Heart left ventricle (tissue), 16 donors: ENCODE measurements around the gene OLAH. TPM values are rescaled to one million over a fixed set of nuclear protein-coding genes. Genes with fewer than 3 reads are reported as not detected.

ENCODE experiments used
- ATAC-seq, 4 donors: fragments of 200-7000 bp; cut with Tn5 transposase; one replicate each; pipeline ENCODE4 v1.9.1; 2020 to 2022; ENCODE audit warnings: moderate library complexity in 4 of 4, mild to moderate bottlenecking in 3 of 4, moderate number of reproducible peaks in 1 of 4
- DNase-seq, 5 donors: peaks; one replicate each; pipeline ENCODE4 v3.0.0-alpha.2; 2020
- H3K27ac ChIP-seq, 12 donors: fragments of 200-600 bp; sonication (generic) in 4 of 12; one replicate each; pipeline versions ENCODE4 v1.5.0 to v1.8.0; 2016 to 2022; ENCODE audit warnings: mild to moderate bottlenecking in 2 of 12
- H3K27me3 ChIP-seq, 9 donors: fragments of 200-600 bp; sonication (generic) in 2 of 9; one replicate each; pipeline versions ENCODE4 v1.5.1 to v1.8.0; 2016 to 2022; ENCODE audit warnings: mild to moderate bottlenecking in 3 of 9
- H3K36me3 ChIP-seq, 9 donors: fragments of 200-600 bp; sonication (generic) in 2 of 9; one replicate each; pipeline versions ENCODE4 v1.5.0 to v1.8.0; 2018 to 2022; ENCODE audit warnings: mild to moderate bottlenecking in 2 of 9
- H3K4me1 ChIP-seq, 12 donors: fragments of 200-600 bp; sonication (generic) in 4 of 12; one replicate each; pipeline versions ENCODE4 v1.5.0 to v1.8.0; 2016 to 2022; ENCODE audit warnings: mild to moderate bottlenecking in 3 of 12
- H3K4me3 ChIP-seq, 12 donors: fragments of 200-600 bp; sonication (generic) in 4 of 12; one replicate each; pipeline versions ENCODE4 v1.5.0 to v1.8.0; 2017 to 2022; ENCODE audit warnings: mild to moderate bottlenecking in 9 of 12, moderate library complexity in 4 of 12
- H3K9me3 ChIP-seq, 12 donors: fragments of 200-600 bp; sonication (generic) in 4 of 12; one replicate each; pipeline versions ENCODE4 v1.5.0 to v1.8.0; 2016 to 2022; ENCODE audit warnings: mild to moderate bottlenecking in 1 of 12
- POLR2A ChIP-seq, 2 donors: fragments of 450-650 bp; IDR thresholded peaks; one replicate each; pipeline ENCODE4 v1.6.1; 2017; ENCODE audit warnings: antibody characterized with exemption in 2 of 2, mild to moderate bottlenecking in 2 of 2, moderate library complexity in 2 of 2
- WGBS, 4 donors: extraction: QIAGEN DNeasy Blood & Tissue Kit in 2 of 4; methylation state at CpG; one replicate each; pipeline versions ENCODE4 v1.1.5 to v1.1.7; 2013 to 2018; 5-methylcytosine and 5-hydroxymethylcytosine counted together
- intact Hi-C, 10 donors: fragments of 100-400 bp; cut with DNase I; formaldehyde crosslinking; loops; one replicate each; pipeline versions ENCODE4 v1.11.1 to v1.14.2; 2022
- polyA plus RNA-seq, 2 donors: library from polyadenylated mRNA; stranded (reverse); fragments of 200-250 nt; gene quantifications; one replicate each; pipeline ENCODE4 v1.2.3, GENCODE V29; 2013
- total RNA-seq, 9 donors: library from RNA; depleted of rRNA in 2 of 9; stranded (reverse); fragments of >200 nt in 2 of 9; fragmentation: NEBNext Ultra II Directional in 3 of 9; extraction: Animal tissue kit (Norgen Biotek cat#: 25700) in 3 of 9; gene quantifications; one replicate each; pipeline versions ENCODE4 v1.1.0 to v1.2.4, GENCODE V29; 2016 to 2023
- TF ChIP-seq, protein P1 (sequence below), 12 donors: fragments of 200-600 bp; sonication (generic) in 4 of 12; IDR thresholded peaks; one replicate each; pipeline versions ENCODE4 v1.5.0 to v1.8.0; 2018 to 2022; ENCODE audit warnings: antibody characterized with exemption in 12 of 12, mild to moderate bottlenecking in 5 of 12
- donor health status: ischemic (EF 13 %, LVEDD 7.1; RV severe dilation, severe dysfunction).
- donor health status: healthy with polysubstance abuse.
- donor health status: DM: no; HTN: yes; CAD: no.
- donor health status: DM: no; HTN: no; CAD: no.
- donor health status: ischemic (EF 25% LVEDD 6.9; RV normal size, moderate dysfunction).
- donor health status: ischemic (EF 25% LVEDD 5.7; RV mildly dilated, moderate dysfunction).
- donor health status: healthy.
- donor health status: DM: yes; HTN: yes; CAD: no.
- donor health status: ischemic (EF 35%, LVEDD 5.7; RV mildly dilated, moderate dysfunction).
- donor health status: nonischemic (EF 11% LVEDD 7.7; RV severe dilation, severe dysfunction).
- donor health status: DM: yes; HTN: yes; CAD: no.
- donor health status: PGD.
- donor health status: ischemic (EF 29% LVEDD 5.4; RV normal size, mild dysfunction).
- donor health status: nonischemic (EF 23%, LVEDD 6.1; RV moderate dilation, normal function).

The OLAH gene
- total and polyA plus RNA-seq, 11 donors, result 0.44 to 0.54 TPM; not detected in 9

GRCh38 chr10:15038416-15038815 lies 5.3 kb upstream of the OLAH start:
- Histone ChIP-seq H3K27me3 (no peaks in the 10 kb centered on the region), H3K27ac (no peak overlapping the region), H3K4me1 (peaks cover 0 to 2% (median 0%) of the 10 kb centered on the region in 12 donors), H3K4me3 (no peak overlapping the region), H3K9me3 (peaks cover 0 to under 1% (median 0%) of the 10 kb centered on the region in 12 donors), H3K36me3 (no peaks in the 10 kb centered on the region)
- no peak for ATAC-seq
- intact Hi-C loops, result no loop called here
- no peak for TF ChIP-seq POLR2A (IDR thresholded peaks at IDR 0.05)
- TF ChIP-seq, protein P1, sequence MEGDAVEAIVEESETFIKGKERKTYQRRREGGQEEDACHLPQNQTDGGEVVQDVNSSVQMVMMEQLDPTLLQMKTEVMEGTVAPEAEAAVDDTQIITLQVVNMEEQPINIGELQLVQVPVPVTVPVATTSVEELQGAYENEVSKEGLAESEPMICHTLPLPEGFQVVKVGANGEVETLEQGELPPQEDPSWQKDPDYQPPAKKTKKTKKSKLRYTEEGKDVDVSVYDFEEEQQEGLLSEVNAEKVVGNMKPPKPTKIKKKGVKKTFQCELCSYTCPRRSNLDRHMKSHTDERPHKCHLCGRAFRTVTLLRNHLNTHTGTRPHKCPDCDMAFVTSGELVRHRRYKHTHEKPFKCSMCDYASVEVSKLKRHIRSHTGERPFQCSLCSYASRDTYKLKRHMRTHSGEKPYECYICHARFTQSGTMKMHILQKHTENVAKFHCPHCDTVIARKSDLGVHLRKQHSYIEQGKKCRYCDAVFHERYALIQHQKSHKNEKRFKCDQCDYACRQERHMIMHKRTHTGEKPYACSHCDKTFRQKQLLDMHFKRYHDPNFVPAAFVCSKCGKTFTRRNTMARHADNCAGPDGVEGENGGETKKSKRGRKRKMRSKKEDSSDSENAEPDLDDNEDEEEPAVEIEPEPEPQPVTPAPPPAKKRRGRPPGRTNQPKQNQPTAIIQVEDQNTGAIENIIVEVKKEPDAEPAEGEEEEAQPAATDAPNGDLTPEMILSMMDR (IDR thresholded peaks at IDR 0.05), result no peak
- DNase-seq, result no peak
- 73 to 85% (median 81%) methylated on average over 10 of the region's 10 CpGs for WGBS, 4 donors

GRCh38 chr10:15045380-15045779 lies 1.6 kb downstream of the OLAH start:
- DNase-seq (no peak), ATAC-seq (no peak)
- H3K4me3 ChIP-seq, result no peak overlapping the region
- H3K27me3 ChIP-seq, result no peaks in the 10 kb centered on the region
- peaks cover 0 to 4% (median 0%) of the 10 kb centered on the region in 12 donors for H3K9me3 ChIP-seq
- H3K27ac ChIP-seq, result no peak overlapping the region
- intact Hi-C loops, result no loop called here
- no peaks in the 10 kb centered on the region for H3K4me1 ChIP-seq
- 71 to 80% (median 76%) methylated on average over 1 of the region's 1 CpG for WGBS, 4 donors
- TF ChIP-seq, protein P1 (IDR thresholded peaks at IDR 0.05), result no peak
- TF ChIP-seq POLR2A (IDR thresholded peaks at IDR 0.05), result no peak
- H3K36me3 ChIP-seq, result no peaks in the 10 kb centered on the region

DNA sequence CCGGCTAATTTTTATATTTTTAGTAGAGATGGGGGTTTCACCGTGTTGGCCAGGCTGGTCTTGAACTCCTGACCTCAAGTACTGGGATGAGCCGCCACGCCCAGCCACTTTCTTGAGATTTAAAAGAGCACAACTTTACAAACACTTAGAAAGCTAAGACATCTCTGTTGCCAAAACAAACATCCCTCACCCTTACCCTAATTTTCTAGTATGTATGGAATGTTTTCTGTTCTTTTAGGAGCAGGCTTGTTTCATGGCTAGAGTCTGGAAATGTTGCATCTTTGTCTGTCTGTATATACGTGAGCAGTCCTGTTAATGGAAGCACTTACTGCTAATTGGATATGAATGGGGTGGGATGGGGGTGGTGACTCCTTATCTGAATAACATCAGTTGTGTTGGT lies 2.9 kb downstream of the OLAH start:
- ATAC-seq (no peak), DNase-seq (no peak)
- intact Hi-C loops, result no loop called here
- WGBS, 4 donors, result 58 to 66% (median 62%) methylated on average over 5 of the region's 5 CpGs
- Histone ChIP-seq H3K9me3 (peaks cover 0 to 4% (median 0%) of the 10 kb centered on the region in 12 donors), H3K4me3 (no peak overlapping the region), H3K27ac (no peak overlapping the region), H3K36me3 (no peaks in the 10 kb centered on the region), H3K27me3 (no peaks in the 10 kb centered on the region), H3K4me1 (no peaks in the 10 kb centered on the region)
- TF ChIP-seq, protein P1 (IDR thresholded peaks at IDR 0.05), result no peak
- TF ChIP-seq POLR2A (IDR thresholded peaks at IDR 0.05), result no peak

- H3K27ac ChIP-seq, result no peak overlapping the region
- intact Hi-C loops, result no loop called here
- TF ChIP-seq, protein P1 (IDR thresholded peaks at IDR 0.05), result no peak
- no peak for TF ChIP-seq POLR2A (IDR thresholded peaks at IDR 0.05)
- H3K4me3 ChIP-seq, result no peak overlapping the region
- ATAC-seq, result no peak
- no peaks in the 10 kb centered on the region for H3K27me3 ChIP-seq
- no peaks in the 10 kb centered on the region for H3K4me1 ChIP-seq
- H3K36me3 ChIP-seq, result no peaks in the 10 kb centered on the region
- DNase-seq, result no peak
- H3K9me3 ChIP-seq, result peaks cover 0 to 2% (median 0%) of the 10 kb centered on the region in 12 donors
Observed at GRCh38 chr10:15049533-15049932, 5.8 kb downstream of the OLAH start.
